Colonic mucosa (tissue), 4 donors: ENCODE measurements around the gene MROH8. TPM values are rescaled to one million over a fixed set of nuclear protein-coding genes. Genes with fewer than 3 reads are reported as not detected.

Source experiments
- DNase-seq: peaks from one replicate; pipeline ENCODE4 v3.0.0-alpha.2; 2020
- H3K27ac ChIP-seq: fragments of 200-600 bp; one replicate; pipeline ENCODE4 v1.8.0; 2021
- H3K27me3 ChIP-seq: fragments of 200-600 bp; one replicate; pipeline ENCODE4 v1.8.0; 2021
- H3K36me3 ChIP-seq: fragments of 200-600 bp; one replicate; pipeline ENCODE4 v1.8.0; 2021
- H3K4me1 ChIP-seq: fragments of 200-600 bp; one replicate; pipeline ENCODE4 v1.8.0; 2021; ENCODE audit warnings: mild to moderate bottlenecking
- H3K4me3 ChIP-seq: fragments of 200-600 bp; one replicate; pipeline ENCODE4 v1.8.0; 2021
- H3K9ac ChIP-seq, 2 donors: one replicate each; pipeline ENCODE4 v1.7.0; 2013; ENCODE audit warnings: control low read depth in 2 of 2, low read depth in 2 of 2, low read length in 2 of 2
- H3K9me3 ChIP-seq: fragments of 200-600 bp; one replicate; pipeline ENCODE4 v1.8.0; 2021
- CTCF ChIP-seq: fragments of 200-600 bp; IDR thresholded peaks from one replicate; pipeline ENCODE4 v1.8.0; 2022; ENCODE audit warnings: antibody characterized with exemption, mild to moderate bottlenecking
- intact Hi-C: fragments of 100-400 bp; cut with DNase I; formaldehyde crosslinking; loops from one replicate; pipeline ENCODE4 v1.14.1; 2022
- total RNA-seq, 2 donors: library from RNA; stranded (reverse); fragmentation: NEBNext Ultra II Directional in 1 of 2; extraction: Animal tissue kit (Norgen Biotek cat#: 25700) in 1 of 2; gene quantifications; one replicate each; pipeline ENCODE4 v1.2.1, GENCODE V29; 2021
- donor health status: healthy.
- donor health status: DM: no; HTN: no; CAD: no.
- donor health status: DM: no; HTN: no; CAD: no.

MROH8 gene
- total RNA-seq, 2 donors from 2014 or later, result 0.90 to 1.3 TPM

DNA sequence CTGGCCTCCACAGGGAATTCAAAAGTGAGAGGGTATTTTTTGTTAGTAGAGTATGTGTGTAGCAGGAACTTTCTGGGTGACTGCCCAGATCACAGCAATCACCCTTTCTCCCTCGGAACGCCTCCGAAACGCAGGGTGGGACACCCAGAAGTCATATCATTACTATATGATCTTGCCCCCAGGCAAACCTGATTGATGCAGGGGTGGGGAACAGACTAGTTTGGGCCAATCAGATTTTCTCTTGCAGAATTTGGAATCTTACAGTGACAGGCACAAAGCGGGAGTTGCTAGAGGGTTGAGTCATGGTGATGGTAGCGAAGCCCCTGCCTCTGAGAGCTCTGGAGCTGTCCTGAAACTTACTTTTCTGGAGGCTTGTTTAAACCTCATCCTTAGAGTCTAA lies 16.7 kb downstream of the MROH8 start:
- Histone ChIP-seq H3K27ac (no peak overlapping the region), H3K4me3 (no peak overlapping the region), H3K36me3 (no peaks in the 10 kb centered on the region), H3K9ac (no peak overlapping the region), H3K4me1 (no peaks in the 10 kb centered on the region), H3K27me3 (no peaks in the 10 kb centered on the region), H3K9me3 (no peaks in the 10 kb centered on the region)
- intact Hi-C loops, result no loop called here
- no peak for TF ChIP-seq CTCF
- DNase-seq, result no peak

GRCh38 chr20:37161830-37162549 lies 17.4 kb downstream of the MROH8 start:
- H3K9me3 ChIP-seq, result no peaks in the 10 kb centered on the region
- no peak for TF ChIP-seq CTCF
- no peak overlapping the region for H3K27ac ChIP-seq
- no peaks in the 10 kb centered on the region for H3K27me3 ChIP-seq
- intact Hi-C loops, result no loop called here
- no peaks in the 10 kb centered on the region for H3K4me1 ChIP-seq
- H3K4me3 ChIP-seq, result no peak overlapping the region
- no peak overlapping the region for H3K9ac ChIP-seq
- no peaks in the 10 kb centered on the region for H3K36me3 ChIP-seq
- no peak for DNase-seq

GRCh38 chr20:37160683-37161082 lies 18.7 kb downstream of the MROH8 start:
- TF ChIP-seq CTCF, result no peak
- DNase-seq, result no peak

GRCh38 chr20:37158248-37158647 lies 21.1 kb downstream of the MROH8 start:
- intact Hi-C loops, result no loop called here
- H3K36me3 ChIP-seq, result no peaks in the 10 kb centered on the region
- no peak overlapping the region for H3K27ac ChIP-seq
- H3K4me3 ChIP-seq, result no peak overlapping the region
- H3K9me3 ChIP-seq, result no peaks in the 10 kb centered on the region
- DNase-seq, result no peak
- H3K27me3 ChIP-seq, result no peaks in the 10 kb centered on the region
- H3K4me1 ChIP-seq, result no peaks in the 10 kb centered on the region
- H3K9ac ChIP-seq, result no peak overlapping the region
- TF ChIP-seq CTCF, result no peak

More at GRCh38 chr20:37160683-37161082, 18.7 kb downstream of the MROH8 start:
- intact Hi-C loops, result no loop called here
- Histone ChIP-seq H3K27me3 (no peaks in the 10 kb centered on the region), H3K9me3 (no peaks in the 10 kb centered on the region), H3K36me3 (no peaks in the 10 kb centered on the region), H3K9ac (no peak overlapping the region), H3K4me3 (no peak overlapping the region), H3K27ac (no peak overlapping the region), H3K4me1 (no peaks in the 10 kb centered on the region)

- intact Hi-C loops, result no loop called here
- Histone ChIP-seq H3K27ac (no peak overlapping the region), H3K27me3 (no peaks in the 10 kb centered on the region), H3K36me3 (no peaks in the 10 kb centered on the region), H3K9ac (no peak overlapping the region), H3K4me1 (no peaks in the 10 kb centered on the region), H3K9me3 (no peaks in the 10 kb centered on the region), H3K4me3 (no peak overlapping the region)
- TF ChIP-seq CTCF, result no peak
- no peak for DNase-seq
Measured at GRCh38 chr20:37155987-37156386, 23.4 kb downstream of the MROH8 start.
